HG02870 (cell line): Measurements from ENCODE around the gene FBXO17.
"Not testable (repeated sequence)": the region's sequence is repeated elsewhere in the genome, so short reads cannot be mapped to it uniquely, and the experiment has no call there.

Experiments
- ATAC-seq: cut with Tn5 transposase; IDR thresholded peaks from one replicate; pipeline ENCODE4 v1.9.1; 2021; ENCODE audit warnings: mild to moderate bottlenecking, moderate library complexity; ENCODE audit not compliant: unreplicated experiment

Gene FBXO17

GRCh38 chr19:38975214-38975860 lies at the start of gene FBXO17:
Gene FBXO17, minus strand, starts transcription at chr19:38975742. Its CDS starts 25,423 bp downstream, at chr19:38950319.
- ATAC-seq = no peak

- ATAC-seq = no peak
Observed at GRCh38 chr19:39024875-39025641, 49.5 kb upstream of the FBXO17 start.

GRCh38 chr19:39021063-39021462 lies 45.5 kb upstream of the FBXO17 start:
- ATAC-seq = no peak

GRCh38 chr19:39017646-39018045 lies 42.1 kb upstream of the FBXO17 start:
- no peak for ATAC-seq

GRCh38 chr19:39017026-39017425 lies 41.5 kb upstream of the FBXO17 start:
- no peak for ATAC-seq

GRCh38 chr19:39014037-39014436 lies 38.5 kb upstream of the FBXO17 start:
- ATAC-seq = no peak

GRCh38 chr19:39009001-39009400 lies 33.5 kb upstream of the FBXO17 start:
- no peak for ATAC-seq

- no peak for ATAC-seq
Observed at GRCh38 chr19:39008137-39008536, 32.6 kb upstream of the FBXO17 start.

GRCh38 chr19:39007096-39007495 lies 31.6 kb upstream of the FBXO17 start:
- ATAC-seq = no peak

GRCh38 chr19:39004403-39004802 lies 28.9 kb upstream of the FBXO17 start:
- ATAC-seq = no peak

GRCh38 chr19:39003796-39004195 lies 28.3 kb upstream of the FBXO17 start:
- no peak for ATAC-seq

GRCh38 chr19:39003188-39003587 lies 27.6 kb upstream of the FBXO17 start:
- no peak for ATAC-seq

- no peak for ATAC-seq
Observed at GRCh38 chr19:39001041-39001440, 25.5 kb upstream of the FBXO17 start.

GRCh38 chr19:38997576-38997975 lies 22.0 kb upstream of the FBXO17 start:
- not testable (repeated sequence) for ATAC-seq

GRCh38 chr19:38993271-38993670 lies 17.7 kb upstream of the FBXO17 start:
- ATAC-seq = no peak

- no peak for ATAC-seq
Observed at GRCh38 chr19:38990949-38991697, 15.6 kb upstream of the FBXO17 start.

- not testable (repeated sequence) for ATAC-seq
Observed at GRCh38 chr19:38989614-38990013, 14.1 kb upstream of the FBXO17 start.

- ATAC-seq = no peak
Observed at GRCh38 chr19:38989066-38989605, 13.6 kb upstream of the FBXO17 start.

GRCh38 chr19:38988627-38989026 lies 13.1 kb upstream of the FBXO17 start:
- ATAC-seq = not testable (repeated sequence)

GRCh38 chr19:38987745-38988144 lies 12.2 kb upstream of the FBXO17 start:
- ATAC-seq = not testable (repeated sequence)

GRCh38 chr19:38985262-38985661 lies 9.7 kb upstream of the FBXO17 start:
- no peak for ATAC-seq
